ENCODE measurements around the gene RAF1.
"Not testable (repeated sequence)": the region's sequence is repeated elsewhere in the genome, so short reads cannot be mapped to it uniquely, and the experiment has no call there.

Gene RAF1

GRCh38 chr3:12648384-12648959 is 15.4 kb downstream of the RAF1 start:
- no peak for DNase-seq (ENCODE audit: low spot score)
- TF ChIP-seq CTCF (IDR thresholded peaks at IDR 0.05; ENCODE audit: extremely low read depth, missing control alignments), result no peak

GRCh38 chr3:12644331-12644937 is 19.5 kb downstream of the RAF1 start:
- TF ChIP-seq CTCF (IDR thresholded peaks at IDR 0.05; ENCODE audit: extremely low read depth, missing control alignments), result no peak
- DNase-seq (ENCODE audit: low spot score), result no peak

DNA sequence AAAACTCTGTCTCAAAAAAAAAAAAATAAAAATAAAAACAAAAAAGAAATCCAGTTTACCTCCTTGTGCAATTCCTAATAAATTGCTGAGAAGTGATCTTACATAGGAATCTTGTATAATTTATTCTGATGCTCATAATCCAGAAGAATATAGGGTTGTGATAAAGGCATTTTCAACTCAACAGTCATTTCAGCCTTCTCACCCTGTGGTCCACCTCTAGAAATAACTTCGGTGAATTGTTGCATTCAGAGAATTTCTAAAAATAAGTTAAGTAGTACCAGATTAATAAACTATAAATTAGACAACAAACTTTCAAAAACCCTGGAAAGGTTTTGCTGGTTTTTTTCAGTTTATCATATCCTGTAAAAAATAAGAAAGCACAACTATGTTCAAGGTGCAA is 20.2 kb downstream of the RAF1 start:
- DNase-seq (ENCODE audit: low spot score), result no peak
- TF ChIP-seq CTCF (IDR thresholded peaks at IDR 0.05; ENCODE audit: extremely low read depth, missing control alignments), result no peak

- TF ChIP-seq CTCF (IDR thresholded peaks at IDR 0.05; ENCODE audit: extremely low read depth, missing control alignments), result no peak
Measured at GRCh38 chr3:12643010-12643380, 20.9 kb downstream of the RAF1 start.

GRCh38 chr3:12640853-12641252 is 23.1 kb downstream of the RAF1 start:
- DNase-seq (ENCODE audit: low spot score), result not testable (repeated sequence)

More at GRCh38 chr3:12643010-12643380, 20.9 kb downstream of the RAF1 start:
- no peak for DNase-seq (ENCODE audit: low spot score)

DNA sequence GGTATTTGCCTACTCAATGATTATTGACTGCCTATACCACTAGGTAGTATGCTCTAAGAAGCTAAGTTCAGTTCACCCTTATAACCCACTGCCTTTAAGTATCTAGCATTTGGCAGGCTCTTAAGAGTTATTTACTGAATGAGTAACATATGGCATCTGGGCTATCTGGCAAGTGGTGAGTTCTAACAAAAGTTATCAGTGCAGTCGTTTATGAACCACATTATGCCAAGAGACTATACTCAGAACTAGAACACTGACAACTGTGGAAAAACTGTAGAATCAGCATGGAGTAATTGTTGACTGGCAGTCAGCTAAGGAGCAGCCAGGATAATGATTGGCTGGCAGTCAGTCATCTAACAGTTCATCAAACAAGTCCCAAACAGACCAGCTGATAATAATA is 25.8 kb downstream of the RAF1 start:
- DNase-seq (ENCODE audit: low spot score), result no peak
- TF ChIP-seq CTCF (IDR thresholded peaks at IDR 0.05; ENCODE audit: extremely low read depth, missing control alignments), result no peak

- DNase-seq (ENCODE audit: low spot score), result no peak
- TF ChIP-seq CTCF (IDR thresholded peaks at IDR 0.05; ENCODE audit: extremely low read depth, missing control alignments), result no peak
Measured at GRCh38 chr3:12633108-12633507, 30.8 kb downstream of the RAF1 start.

- DNase-seq (ENCODE audit: low spot score), result no peak
- no peak for TF ChIP-seq CTCF (IDR thresholded peaks at IDR 0.05; ENCODE audit: extremely low read depth, missing control alignments)
Measured at GRCh38 chr3:12632523-12632922, 31.4 kb downstream of the RAF1 start.

- DNase-seq (ENCODE audit: low spot score), result not testable (repeated sequence)
Measured at GRCh38 chr3:12630843-12631242, 33.1 kb downstream of the RAF1 start.

Measured in GM20000 (cell line).